ENCODE measurements around the gene TSPYL2.

Gene TSPYL2

DNA sequence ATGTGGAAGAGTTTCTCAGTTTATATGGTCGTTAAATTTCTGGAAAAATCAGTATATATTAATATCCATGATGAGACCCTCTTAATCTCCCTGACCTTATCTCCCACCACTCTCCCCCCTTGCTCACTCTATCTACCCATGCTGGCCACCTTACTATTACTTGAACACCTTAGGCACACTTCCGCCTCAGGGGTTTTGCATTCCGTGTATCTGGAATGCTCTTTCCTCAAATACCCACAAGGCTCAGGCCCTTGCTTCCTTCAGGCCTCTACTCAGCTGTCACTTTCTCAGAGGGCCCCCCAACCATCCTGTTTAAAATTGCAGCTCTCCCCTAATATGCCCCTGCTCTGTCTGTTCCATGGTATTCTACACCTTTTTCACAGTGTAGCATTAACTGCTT, 13.6 kb downstream of the TSPYL2 start:
- DNase-seq = no peak
- in situ Hi-C loops (cut with HindIII; ENCODE audit: low pct_ligation_motif_present, low pct_unique_long_range_greater_than_20kb, low sequenced_read_pairs) = no loop called here

DNA sequence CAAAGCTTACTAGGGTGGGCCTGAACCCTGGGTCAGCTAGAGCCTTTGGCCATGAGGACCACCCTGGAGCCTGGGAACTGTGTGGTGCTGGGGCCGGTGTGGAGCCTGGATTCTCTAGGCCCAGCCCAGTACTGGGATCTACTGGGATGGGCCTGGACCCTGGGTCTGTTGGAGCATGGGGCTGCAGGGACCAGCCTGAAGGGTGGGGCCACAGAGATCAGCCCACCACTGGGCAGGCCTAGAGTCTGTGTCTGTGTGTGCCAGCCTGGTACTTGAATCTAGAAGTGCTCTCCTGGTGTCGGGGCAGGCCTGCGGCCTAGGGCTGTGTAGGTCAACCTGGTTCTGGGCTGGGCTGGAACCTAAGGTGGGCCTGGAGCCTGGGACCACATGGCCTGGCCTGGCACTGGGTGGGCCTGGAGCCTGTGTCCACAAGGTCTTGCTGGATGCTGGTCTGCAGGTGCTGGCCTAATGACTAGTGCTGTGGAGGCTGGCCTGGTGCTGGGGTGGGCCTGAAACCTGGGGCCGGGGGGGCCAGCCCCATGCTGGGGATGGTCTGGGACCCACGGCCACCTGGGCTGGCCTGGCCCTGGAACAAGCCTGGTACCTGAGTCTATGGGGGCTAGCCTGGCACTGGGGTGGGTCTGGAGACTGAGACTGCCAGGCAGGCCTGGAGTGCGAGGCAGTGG, 32.8 kb downstream of the TSPYL2 start:
- in situ Hi-C loops (cut with HindIII; ENCODE audit: low pct_ligation_motif_present, low pct_unique_long_range_greater_than_20kb, low sequenced_read_pairs) = no loop called here
- no peak for DNase-seq

DNA sequence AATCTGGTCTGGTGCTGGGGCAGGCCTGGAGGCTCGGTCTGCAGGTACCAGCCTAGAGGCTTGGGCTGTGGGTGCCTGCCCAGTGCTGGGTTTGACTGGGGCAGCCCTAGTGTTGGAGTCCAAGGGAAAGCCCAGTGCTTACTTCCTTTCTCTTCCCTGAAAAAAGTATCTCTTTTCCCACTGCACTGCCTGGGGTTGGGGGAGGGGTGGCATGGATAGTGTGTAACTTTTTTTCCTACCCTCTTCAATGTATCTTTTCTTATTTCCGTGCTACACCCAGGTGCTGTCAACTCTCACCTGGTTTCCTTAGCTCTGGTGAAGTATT, 33.3 kb downstream of the TSPYL2 start:
- in situ Hi-C loops (cut with HindIII; ENCODE audit: low pct_ligation_motif_present, low pct_unique_long_range_greater_than_20kb, low sequenced_read_pairs) = no loop called here
- no peak for DNase-seq

DNA sequence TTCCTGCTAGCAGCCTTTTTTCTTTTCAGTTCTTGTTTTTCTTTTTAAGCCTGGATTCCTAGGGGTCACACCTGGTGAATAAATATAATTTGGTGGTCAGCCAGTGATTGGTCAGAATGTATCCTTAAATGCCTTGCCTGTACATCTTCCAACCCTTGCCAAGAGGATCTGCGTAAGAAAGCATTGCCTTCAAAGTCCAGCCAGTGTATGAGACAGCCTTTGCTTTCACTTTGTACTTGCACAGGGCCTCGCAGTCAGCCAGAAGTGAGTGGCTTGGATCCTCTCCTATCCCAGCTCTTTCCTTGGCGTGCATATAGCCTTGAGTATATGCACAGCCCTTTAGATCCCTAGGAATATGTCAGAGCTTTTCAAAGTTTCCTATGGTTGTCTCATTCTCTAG, 33.9 kb downstream of the TSPYL2 start:
- in situ Hi-C loops (cut with HindIII; ENCODE audit: low pct_ligation_motif_present, low pct_unique_long_range_greater_than_20kb, low sequenced_read_pairs) = no loop called here
- peak; percentile 47 for DNase-seq

DNA sequence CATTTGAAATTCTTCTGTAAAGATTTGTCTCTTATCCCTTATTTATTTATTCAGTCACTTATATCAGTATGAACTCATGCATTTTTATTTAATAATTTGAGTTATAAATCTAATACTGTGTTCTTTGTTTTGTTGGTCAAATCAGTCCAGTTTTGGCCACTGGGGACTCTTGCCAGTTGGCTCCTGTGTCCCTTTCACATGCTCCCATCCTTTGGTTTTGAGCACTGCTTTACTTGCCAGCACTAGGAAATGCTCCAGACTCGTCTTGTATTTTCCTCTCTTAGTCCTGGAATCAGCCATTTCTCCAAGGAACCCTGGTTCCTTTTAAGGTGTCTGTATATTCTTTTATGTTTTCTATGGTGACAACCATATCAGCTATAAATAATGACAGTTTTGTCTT, 39.8 kb downstream of the TSPYL2 start:
- in situ Hi-C loops (cut with HindIII; ENCODE audit: low pct_ligation_motif_present, low pct_unique_long_range_greater_than_20kb, low sequenced_read_pairs) = no loop called here

DNA sequence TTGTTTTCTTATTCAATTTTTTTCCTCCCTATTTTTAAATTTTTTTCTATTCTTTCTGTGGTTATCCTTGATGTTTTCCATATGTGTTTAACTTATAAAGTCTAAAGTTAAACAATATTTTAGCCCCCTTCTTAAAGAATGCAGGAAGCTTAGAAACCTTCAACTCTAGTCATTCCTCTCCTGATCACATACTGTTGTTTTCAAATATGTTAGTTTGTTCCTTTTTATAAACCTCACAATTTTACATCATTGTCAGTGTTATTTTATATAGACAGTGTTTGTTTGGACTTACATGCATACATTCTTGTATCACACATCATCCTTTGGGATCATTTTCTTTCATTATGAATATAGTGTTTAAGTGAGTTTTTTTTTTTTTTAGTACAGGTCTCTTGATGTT, 43.3 kb downstream of the TSPYL2 start:
- in situ Hi-C loops (cut with HindIII; ENCODE audit: low pct_ligation_motif_present, low pct_unique_long_range_greater_than_20kb, low sequenced_read_pairs) = no loop called here
- DNase-seq = no peak

More for the DNA sequence above, 39.8 kb downstream of the TSPYL2 start:
- DNase-seq = no peak

DNA sequence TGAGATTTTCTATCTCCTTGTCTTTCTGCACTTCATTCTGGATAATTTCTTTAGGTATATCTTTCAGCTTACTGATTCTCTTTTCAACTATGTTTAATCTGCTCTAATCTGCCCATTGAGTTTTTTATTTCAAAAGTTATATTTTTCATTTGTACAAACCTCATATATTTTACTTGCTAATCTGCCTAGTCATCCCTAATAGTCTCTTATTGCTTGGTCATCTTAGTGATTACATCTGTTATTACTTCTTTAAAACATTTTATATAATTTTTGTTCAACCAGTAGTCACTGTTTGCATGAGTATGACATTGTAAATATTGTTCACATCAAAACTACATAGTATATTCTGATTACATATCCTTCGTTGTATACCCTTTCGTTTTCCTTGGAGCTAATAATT, 44.2 kb downstream of the TSPYL2 start:
- in situ Hi-C loops (cut with HindIII; ENCODE audit: low pct_ligation_motif_present, low pct_unique_long_range_greater_than_20kb, low sequenced_read_pairs) = no loop called here
- no peak for DNase-seq

DNA sequence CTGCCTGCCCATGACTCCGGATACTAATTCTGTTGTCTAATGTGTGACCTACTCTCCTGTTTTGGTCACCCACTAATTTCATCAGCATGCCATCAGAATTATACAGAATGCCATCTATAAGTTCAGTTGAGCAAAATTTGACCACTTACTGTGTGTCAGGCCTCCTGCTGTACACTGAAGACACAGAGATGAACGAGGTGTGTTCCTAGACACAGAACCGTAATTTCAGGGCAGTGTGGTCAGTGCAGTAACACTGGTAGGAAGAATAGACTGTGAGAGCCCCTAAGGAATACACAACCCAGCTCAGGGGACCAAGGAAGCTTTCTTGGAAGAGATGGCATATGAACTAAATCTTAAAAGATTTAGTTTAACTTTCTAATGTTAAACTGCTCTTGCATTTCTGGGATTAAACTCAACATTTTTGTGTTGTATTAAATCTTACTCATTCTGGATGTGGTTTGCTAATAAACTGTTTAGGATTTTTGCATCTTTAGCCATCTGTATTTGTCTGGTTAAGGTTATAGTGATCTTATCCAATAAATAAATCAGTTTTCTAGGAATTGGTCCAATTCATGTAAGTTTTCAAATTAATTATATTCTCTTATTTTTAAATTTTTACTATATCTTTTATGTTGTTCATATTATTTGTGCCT, 46.1 kb downstream of the TSPYL2 start:
- in situ Hi-C loops (cut with HindIII; ENCODE audit: low pct_ligation_motif_present, low pct_unique_long_range_greater_than_20kb, low sequenced_read_pairs) = no loop called here
- no peak for DNase-seq

DNA sequence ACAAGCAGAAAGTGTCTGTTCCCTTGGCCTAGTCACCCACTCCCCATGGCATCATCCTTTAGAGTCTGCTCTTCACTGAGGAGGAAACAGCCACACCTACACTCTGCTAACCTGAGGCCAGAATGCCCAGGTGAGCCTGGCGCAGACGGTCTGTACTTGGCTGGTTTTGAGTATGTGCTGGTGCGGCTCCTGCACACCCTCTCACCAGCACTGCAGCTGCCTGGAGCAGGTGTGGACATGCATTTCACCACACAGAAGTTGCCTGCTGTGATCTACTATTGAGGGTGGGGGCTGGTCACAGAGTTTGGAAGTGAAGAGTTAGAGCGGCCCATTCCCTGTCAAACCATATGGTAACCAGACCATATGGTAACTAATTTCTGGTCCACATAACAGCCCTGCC, 51.2 kb downstream of the TSPYL2 start:
- in situ Hi-C loops (cut with HindIII; ENCODE audit: low pct_ligation_motif_present, low pct_unique_long_range_greater_than_20kb, low sequenced_read_pairs) = no loop called here
- no peak for DNase-seq

DNA sequence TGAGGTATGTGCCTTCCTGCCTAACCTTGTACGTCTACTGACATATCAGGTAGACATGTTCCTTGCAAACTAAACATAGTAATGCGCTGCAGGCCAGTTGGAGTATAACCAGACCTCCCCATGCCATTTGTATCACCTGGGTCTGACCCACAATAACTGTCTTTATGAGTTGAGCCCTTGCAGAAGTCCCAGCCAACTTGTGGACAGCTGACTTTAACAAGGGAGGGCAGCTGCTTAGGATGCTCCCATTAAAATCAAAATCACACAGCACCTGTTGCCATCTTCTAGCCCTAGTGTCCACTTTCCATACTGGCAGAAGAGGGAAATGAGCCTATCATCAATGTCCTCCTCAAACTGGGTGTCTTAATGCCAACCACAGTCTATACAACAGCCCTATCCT, 53.4 kb downstream of the TSPYL2 start:
- no peak for DNase-seq
- in situ Hi-C loops (cut with HindIII; ENCODE audit: low pct_ligation_motif_present, low pct_unique_long_range_greater_than_20kb, low sequenced_read_pairs) = no loop called here
